HepG2 (cell line): ENCODE measurements around the gene TMEM134. TPM values are rescaled to one million over a fixed set of nuclear protein-coding genes. Genes with fewer than 3 reads are reported as not detected.

Source experiments
- HIVEP1 ChIP-seq: sonication (generic); formaldehyde crosslinking; IDR thresholded peaks from 2 replicates; pipeline ENCODE4 v1.4.0; 2020; ENCODE audit warnings: mild to moderate bottlenecking, missing genetic modification reagents
- HMG20A ChIP-seq: IDR thresholded peaks from 2 replicates; pipeline ENCODE4 v1.6.1; 2016; ENCODE audit warnings: borderline replicate concordance
- JDP2 ChIP-seq: sonication (generic); formaldehyde crosslinking; IDR thresholded peaks from 2 replicates; pipeline ENCODE4 v1.8.1; 2022; ENCODE audit warnings: missing genetic modification reagents, borderline replicate concordance
- NR2C2 ChIP-seq: sonication (generic); formaldehyde crosslinking; IDR thresholded peaks from 2 replicates; pipeline ENCODE4 v1.4.0; 2020; ENCODE audit warnings: missing genetic modification reagents, mild to moderate bottlenecking, moderate library complexity, borderline replicate concordance
- RORA ChIP-seq: sonication (generic); formaldehyde crosslinking; IDR thresholded peaks from 2 replicates; pipeline ENCODE4 v1.5.0; 2020; ENCODE audit warnings: mild to moderate bottlenecking, missing genetic modification reagents, moderate library complexity
- SMARCC2 ChIP-seq: fragments of 450-650 bp; IDR thresholded peaks from 2 replicates; pipeline ENCODE4 v1.6.1; 2017; ENCODE audit warnings: antibody characterized with exemption, mild to moderate bottlenecking
- SPEN ChIP-seq: sonication (generic); formaldehyde crosslinking; IDR thresholded peaks from 2 replicates; pipeline ENCODE4 v1.5.1; 2020; ENCODE audit warnings: low read depth, mild to moderate bottlenecking, missing genetic modification reagents
- STAT6 ChIP-seq: sonication (generic); formaldehyde crosslinking; IDR thresholded peaks from 2 replicates; pipeline ENCODE4 v1.4.0; 2020; ENCODE audit warnings: missing genetic modification reagents, mild to moderate bottlenecking, borderline replicate concordance
- ZMAT3 ChIP-seq: sonication (generic); formaldehyde crosslinking; conservative IDR thresholded peaks from 2 replicates; pipeline ENCODE4 v1.7.0; 2021; ENCODE audit warnings: missing genetic modification reagents
- ZNF549 ChIP-seq: sonication (generic); formaldehyde crosslinking; IDR thresholded peaks from 2 replicates; pipeline ENCODE4 v1.5.0; 2020; ENCODE audit warnings: missing genetic modification reagents
- polyA plus RNA-seq, 8 experiments: library from polyadenylated mRNA; depleted of rRNA in 3 of 8; stranded (reverse) in 7 of 8; unstranded in 1 of 8; fragments of >200 nt; fragmentation: Illumina TruSeq in 4 of 8; extraction: Trizol in 4 of 8; gene quantifications; 2 replicates each; pipeline versions ENCODE4 v1.2.1 to v1.2.3, GENCODE V29; 2011 to 2016; ENCODE audit warnings: low read depth in 4 of 8, missing spikeins in 1 of 8, mixed read lengths in 1 of 8; ENCODE audit not compliant: insufficient read depth in 1 of 8
- total RNA-seq, 5 experiments: library from RNA; depleted of rRNA; stranded (reverse); fragments of >200 nt; fragmentation: Illumina TruSeq; extraction: Trizol; gene quantifications; 2 replicates each; pipeline ENCODE4 v1.2.3, GENCODE V29; 2016; ENCODE audit warnings: low read depth in 1 of 5
- TF ChIP-seq, protein P1 (sequence below): sonication (generic); formaldehyde crosslinking; IDR thresholded peaks from 2 replicates; pipeline ENCODE4 v1.9.0; 2022; ENCODE audit warnings: low read depth, missing genetic modification reagents
- TF ChIP-seq, protein P2 (sequence below): sonication (generic); formaldehyde crosslinking; IDR thresholded peaks from 2 replicates; pipeline ENCODE4 v1.5.0; 2020; ENCODE audit warnings: missing genetic modification reagents, mild to moderate bottlenecking, borderline replicate concordance
- TF ChIP-seq, protein P3 (sequence below): sonication (generic); formaldehyde crosslinking; IDR thresholded peaks from 2 replicates; pipeline ENCODE4 v1.4.0; 2020; ENCODE audit warnings: missing genetic modification reagents
- TF ChIP-seq, protein P4 (sequence below): sonication (generic); formaldehyde crosslinking; conservative IDR thresholded peaks from 2 replicates; pipeline ENCODE4 v1.4.0; 2020; ENCODE audit warnings: mild to moderate bottlenecking, missing genetic modification reagents, moderate library complexity

TMEM134 gene
- total and polyA plus RNA-seq, 2 of the 13 experiments (the other 11 are each of a cell fraction or from before 2014, with no cell fraction given), result 6.9 to 26.9 TPM

GRCh38 chr11:67505605-67506396 is 36.8 kb upstream of the TMEM134 start (continued):
- TF ChIP-seq STAT6 (CRISPR knock-in tag) (no peak), SPEN (CRISPR knock-in tag) (peak; percentile 77; the same call in 1 of the 2 replicates), HIVEP1 (CRISPR knock-in tag) (no peak), RORA (CRISPR knock-in tag) (no peak), JDP2 (CRISPR knock-in tag) (no peak), NR2C2 (CRISPR knock-in tag) (no peak), ZMAT3 (CRISPR knock-in tag) (0 out of 2 replicates have a peak, but pooled peaks have one; percentile 22), SMARCC2 (no peak), HMG20A (CRISPR knock-in tag) (no peak), ZNF549 (CRISPR knock-in tag) (no peak)
- TF ChIP-seq, protein P1, sequence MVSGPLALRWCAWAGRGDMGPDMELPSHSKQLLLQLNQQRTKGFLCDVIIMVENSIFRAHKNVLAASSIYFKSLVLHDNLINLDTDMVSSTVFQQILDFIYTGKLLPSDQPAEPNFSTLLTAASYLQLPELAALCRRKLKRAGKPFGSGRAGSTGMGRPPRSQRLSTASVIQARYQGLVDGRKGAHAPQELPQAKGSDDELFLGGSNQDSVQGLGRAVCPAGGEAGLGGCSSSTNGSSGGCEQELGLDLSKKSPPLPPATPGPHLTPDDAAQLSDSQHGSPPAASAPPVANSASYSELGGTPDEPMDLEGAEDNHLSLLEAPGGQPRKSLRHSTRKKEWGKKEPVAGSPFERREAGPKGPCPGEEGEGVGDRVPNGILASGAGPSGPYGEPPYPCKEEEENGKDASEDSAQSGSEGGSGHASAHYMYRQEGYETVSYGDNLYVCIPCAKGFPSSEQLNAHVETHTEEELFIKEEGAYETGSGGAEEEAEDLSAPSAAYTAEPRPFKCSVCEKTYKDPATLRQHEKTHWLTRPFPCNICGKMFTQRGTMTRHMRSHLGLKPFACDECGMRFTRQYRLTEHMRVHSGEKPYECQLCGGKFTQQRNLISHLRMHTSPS (CRISPR knock-in tag), result peak; percentile 97
- TF ChIP-seq, protein P2, sequence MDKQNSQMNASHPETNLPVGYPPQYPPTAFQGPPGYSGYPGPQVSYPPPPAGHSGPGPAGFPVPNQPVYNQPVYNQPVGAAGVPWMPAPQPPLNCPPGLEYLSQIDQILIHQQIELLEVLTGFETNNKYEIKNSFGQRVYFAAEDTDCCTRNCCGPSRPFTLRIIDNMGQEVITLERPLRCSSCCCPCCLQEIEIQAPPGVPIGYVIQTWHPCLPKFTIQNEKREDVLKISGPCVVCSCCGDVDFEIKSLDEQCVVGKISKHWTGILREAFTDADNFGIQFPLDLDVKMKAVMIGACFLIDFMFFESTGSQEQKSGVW, result no peak
- TF ChIP-seq, protein P3, sequence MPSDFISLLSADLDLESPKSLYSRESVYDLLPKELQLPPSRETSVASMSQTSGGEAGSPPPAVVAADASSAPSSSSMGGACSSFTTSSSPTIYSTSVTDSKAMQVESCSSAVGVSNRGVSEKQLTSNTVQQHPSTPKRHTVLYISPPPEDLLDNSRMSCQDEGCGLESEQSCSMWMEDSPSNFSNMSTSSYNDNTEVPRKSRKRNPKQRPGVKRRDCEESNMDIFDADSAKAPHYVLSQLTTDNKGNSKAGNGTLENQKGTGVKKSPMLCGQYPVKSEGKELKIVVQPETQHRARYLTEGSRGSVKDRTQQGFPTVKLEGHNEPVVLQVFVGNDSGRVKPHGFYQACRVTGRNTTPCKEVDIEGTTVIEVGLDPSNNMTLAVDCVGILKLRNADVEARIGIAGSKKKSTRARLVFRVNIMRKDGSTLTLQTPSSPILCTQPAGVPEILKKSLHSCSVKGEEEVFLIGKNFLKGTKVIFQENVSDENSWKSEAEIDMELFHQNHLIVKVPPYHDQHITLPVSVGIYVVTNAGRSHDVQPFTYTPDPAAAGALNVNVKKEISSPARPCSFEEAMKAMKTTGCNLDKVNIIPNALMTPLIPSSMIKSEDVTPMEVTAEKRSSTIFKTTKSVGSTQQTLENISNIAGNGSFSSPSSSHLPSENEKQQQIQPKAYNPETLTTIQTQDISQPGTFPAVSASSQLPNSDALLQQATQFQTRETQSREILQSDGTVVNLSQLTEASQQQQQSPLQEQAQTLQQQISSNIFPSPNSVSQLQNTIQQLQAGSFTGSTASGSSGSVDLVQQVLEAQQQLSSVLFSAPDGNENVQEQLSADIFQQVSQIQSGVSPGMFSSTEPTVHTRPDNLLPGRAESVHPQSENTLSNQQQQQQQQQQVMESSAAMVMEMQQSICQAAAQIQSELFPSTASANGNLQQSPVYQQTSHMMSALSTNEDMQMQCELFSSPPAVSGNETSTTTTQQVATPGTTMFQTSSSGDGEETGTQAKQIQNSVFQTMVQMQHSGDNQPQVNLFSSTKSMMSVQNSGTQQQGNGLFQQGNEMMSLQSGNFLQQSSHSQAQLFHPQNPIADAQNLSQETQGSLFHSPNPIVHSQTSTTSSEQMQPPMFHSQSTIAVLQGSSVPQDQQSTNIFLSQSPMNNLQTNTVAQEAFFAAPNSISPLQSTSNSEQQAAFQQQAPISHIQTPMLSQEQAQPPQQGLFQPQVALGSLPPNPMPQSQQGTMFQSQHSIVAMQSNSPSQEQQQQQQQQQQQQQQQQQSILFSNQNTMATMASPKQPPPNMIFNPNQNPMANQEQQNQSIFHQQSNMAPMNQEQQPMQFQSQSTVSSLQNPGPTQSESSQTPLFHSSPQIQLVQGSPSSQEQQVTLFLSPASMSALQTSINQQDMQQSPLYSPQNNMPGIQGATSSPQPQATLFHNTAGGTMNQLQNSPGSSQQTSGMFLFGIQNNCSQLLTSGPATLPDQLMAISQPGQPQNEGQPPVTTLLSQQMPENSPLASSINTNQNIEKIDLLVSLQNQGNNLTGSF (CRISPR knock-in tag), result no peak
- TF ChIP-seq, protein P4, sequence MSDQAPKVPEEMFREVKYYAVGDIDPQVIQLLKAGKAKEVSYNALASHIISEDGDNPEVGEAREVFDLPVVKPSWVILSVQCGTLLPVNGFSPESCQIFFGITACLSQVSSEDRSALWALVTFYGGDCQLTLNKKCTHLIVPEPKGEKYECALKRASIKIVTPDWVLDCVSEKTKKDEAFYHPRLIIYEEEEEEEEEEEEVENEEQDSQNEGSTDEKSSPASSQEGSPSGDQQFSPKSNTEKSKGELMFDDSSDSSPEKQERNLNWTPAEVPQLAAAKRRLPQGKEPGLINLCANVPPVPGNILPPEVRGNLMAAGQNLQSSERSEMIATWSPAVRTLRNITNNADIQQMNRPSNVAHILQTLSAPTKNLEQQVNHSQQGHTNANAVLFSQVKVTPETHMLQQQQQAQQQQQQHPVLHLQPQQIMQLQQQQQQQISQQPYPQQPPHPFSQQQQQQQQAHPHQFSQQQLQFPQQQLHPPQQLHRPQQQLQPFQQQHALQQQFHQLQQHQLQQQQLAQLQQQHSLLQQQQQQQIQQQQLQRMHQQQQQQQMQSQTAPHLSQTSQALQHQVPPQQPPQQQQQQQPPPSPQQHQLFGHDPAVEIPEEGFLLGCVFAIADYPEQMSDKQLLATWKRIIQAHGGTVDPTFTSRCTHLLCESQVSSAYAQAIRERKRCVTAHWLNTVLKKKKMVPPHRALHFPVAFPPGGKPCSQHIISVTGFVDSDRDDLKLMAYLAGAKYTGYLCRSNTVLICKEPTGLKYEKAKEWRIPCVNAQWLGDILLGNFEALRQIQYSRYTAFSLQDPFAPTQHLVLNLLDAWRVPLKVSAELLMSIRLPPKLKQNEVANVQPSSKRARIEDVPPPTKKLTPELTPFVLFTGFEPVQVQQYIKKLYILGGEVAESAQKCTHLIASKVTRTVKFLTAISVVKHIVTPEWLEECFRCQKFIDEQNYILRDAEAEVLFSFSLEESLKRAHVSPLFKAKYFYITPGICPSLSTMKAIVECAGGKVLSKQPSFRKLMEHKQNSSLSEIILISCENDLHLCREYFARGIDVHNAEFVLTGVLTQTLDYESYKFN (CRISPR knock-in tag), result no peak; the same call in 1 of the 2 replicates
